Measurements from ENCODE around the gene ALX4.

ALX4 gene

GRCh38 chr11:44267750-44268613 lies 42.0 kb downstream of the ALX4 start:
- DNase-seq (ENCODE audit: low spot score) = no peak

GRCh38 chr11:44267006-44267749 lies 42.8 kb downstream of the ALX4 start:
- no peak for DNase-seq (ENCODE audit: low spot score)

DNA sequence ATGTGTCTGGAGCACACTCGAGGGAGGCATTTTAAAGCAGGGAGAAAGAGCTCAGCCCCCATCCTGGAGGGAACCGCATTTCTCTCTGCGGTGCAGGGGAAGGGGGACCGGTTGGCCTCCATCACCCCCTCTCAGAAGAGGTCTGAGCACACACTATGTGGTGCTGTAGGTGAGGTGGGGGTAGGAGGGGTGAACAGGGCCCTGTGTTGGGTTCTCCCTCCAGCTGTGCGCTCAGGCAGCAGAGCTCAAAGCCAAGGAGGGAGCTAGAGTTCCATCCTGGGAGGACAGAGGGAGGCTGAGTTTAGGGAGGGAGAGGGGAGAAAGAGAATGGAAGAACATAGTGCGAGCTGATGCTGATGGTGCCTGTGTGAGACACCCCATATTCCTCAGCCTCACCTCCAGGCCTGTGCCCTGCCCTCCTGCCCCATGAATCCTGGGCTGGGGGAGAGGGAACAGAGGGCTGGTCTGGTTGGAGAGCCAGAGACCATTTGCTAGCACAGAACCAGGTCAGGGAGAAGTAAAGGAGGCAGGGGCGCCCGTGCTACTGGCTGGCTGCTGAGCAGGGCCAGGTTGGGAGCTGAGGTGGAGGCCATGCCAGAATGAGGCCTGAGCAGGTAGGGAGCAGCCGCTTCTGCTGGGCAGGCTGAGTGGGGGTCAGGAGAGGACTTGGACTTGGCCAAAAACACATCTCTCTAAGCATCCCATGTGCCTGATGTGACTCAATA lies 43.7 kb downstream of the ALX4 start:
- DNase-seq (ENCODE audit: low spot score) = no peak

- no peak for DNase-seq (ENCODE audit: low spot score)
Measured at GRCh38 chr11:44264761-44265160, 45.2 kb downstream of the ALX4 start.

GRCh38 chr11:44264438-44264749 lies 45.5 kb downstream of the ALX4 start:
- DNase-seq (ENCODE audit: low spot score) = no peak

DNA sequence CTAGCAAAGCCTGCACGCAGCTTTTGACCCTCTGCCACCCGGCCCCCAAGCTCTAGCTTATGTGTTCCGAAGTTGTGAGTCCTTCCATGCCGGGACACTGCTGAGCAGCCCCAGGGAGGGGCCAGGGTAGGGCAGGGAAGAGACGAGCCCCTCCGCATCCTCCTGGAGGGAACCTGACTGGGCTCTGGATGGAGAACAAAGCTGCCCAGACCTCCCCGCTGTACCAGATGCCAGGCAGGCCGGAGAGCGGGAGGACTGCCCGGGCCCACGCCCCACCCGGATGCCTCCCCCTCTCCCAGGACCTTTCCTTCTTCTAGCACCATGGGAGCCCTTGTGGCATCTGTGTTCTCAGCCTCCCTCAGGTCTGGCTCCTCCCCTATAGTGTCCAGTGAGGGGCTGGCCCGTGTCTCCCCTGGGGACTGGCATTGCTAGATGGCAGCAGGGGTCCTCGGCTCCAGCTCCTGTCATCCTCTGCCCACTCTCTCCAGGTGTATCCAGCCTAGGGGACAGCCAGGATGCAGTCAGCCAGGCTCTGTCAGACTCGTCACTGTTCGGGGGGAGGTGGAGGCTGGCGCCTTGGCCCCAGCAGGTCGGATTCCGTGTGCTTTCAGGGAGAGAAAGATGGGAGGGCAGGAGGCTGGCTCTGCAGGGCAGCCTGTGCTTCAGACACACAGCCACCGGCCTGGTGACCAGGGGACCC lies 46.1 kb downstream of the ALX4 start:
- no peak for DNase-seq (ENCODE audit: low spot score)

GRCh38 chr11:44261800-44262591 lies 47.9 kb downstream of the ALX4 start:
- no peak for DNase-seq (ENCODE audit: low spot score)

DNA sequence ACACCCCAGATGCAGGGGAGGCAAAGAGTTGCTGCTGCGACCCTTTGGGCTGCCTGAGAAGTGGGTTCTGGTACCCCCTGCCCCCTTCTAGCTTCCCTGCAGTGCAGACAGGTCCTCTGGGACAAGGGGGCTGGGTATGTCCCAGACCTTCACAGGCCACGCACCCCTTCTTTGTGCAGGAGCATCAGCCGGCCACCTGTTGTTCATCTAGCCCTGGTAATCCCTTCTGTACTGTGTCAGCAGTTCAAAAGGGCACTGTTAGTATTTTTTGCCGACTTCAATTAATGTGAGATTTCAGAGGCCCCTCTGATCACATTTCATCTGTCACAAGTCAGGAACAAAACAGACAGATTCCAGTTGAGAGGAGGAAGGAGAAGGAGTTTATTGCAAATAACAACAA lies 49.9 kb downstream of the ALX4 start:
- DNase-seq (ENCODE audit: low spot score) = no peak

- DNase-seq (ENCODE audit: low spot score) = no peak
Measured at GRCh38 chr11:44258839-44259420, 51.0 kb downstream of the ALX4 start.

GRCh38 chr11:44258190-44258489 lies 51.8 kb downstream of the ALX4 start:
- DNase-seq (ENCODE audit: low spot score) = no peak

GRCh38 chr11:44257338-44258189 lies 52.4 kb downstream of the ALX4 start:
- no peak for DNase-seq (ENCODE audit: low spot score)

DNA sequence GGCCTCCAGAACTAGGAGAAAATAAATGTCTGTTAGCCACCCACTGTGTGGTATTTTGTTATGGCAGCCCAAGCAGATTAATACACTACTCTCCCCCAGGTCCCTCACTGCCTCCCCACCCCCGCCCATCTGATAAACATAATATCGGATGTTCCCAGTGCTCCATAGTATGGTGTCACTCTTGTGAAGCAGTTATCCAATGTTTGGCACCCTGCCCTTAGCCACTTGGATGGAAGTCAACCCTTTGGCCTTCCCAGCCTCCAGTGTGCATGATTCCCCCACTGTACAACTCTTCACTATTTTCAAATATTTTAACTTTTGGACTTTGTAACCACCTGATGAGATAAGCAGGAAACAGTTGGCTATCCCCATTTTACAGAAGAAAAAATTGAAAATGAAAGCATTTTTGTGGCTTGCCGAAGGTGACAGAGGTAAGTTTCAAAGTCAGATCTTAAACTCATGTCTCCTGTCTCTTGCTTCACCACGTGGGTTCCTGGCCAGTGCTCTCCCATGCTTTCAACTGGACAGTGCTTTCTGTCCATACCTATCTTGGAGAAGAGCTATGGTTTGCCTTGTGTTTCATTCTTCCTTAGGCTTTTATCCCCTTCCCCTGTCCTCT lies 53.2 kb downstream of the ALX4 start:
- DNase-seq (ENCODE audit: low spot score) = no peak

- DNase-seq (ENCODE audit: low spot score) = no peak
Measured at GRCh38 chr11:44255406-44256071, 54.4 kb downstream of the ALX4 start.

DNA sequence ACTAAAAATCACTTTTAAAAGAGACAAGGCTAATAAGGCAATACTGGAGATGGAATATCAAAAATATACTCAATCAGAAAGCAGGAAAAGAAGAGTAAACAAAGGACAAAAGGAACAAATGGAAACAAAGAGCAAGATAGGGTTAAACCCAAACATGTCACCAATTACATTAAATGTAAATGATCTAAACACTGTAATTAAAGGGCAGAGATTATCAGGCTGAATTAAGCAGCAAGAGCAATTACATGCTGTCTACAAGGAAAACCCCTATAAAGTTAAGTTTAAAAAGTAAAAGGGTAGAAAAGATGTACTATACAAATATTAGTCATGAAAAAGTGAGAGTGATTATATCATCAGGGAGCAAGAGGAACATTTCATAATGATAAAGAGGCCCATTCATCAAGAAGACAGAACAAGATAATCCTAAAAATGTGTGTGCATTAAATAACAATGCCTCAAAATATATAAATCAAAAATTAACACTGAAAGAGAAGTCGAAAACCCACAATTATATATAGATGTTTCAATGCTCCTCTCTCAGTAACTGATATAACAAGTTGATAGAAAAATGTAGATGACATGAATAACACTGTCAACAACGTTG lies 56.8 kb downstream of the ALX4 start:
- no peak for DNase-seq (ENCODE audit: low spot score)

DNA sequence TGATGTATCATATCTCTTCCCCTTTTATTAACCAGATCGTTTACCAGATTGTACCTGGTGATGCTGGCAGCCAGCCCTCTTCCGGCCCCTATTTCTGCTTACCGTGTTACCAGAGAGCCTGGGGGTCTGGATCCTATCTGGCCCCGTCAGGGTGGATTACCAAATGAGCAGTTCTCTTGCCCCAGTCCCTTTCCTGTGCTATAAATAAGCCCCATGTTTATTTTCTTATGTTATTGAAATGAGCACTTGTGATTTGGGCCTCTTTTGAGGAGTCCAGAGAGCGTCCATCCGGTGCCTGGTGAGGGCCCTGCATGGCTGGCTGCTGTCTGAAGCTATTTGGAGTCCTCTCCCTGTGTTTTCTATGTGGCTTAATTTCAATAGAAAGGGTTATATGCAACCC lies 59.5 kb downstream of the ALX4 start:
- no peak for DNase-seq (ENCODE audit: low spot score)

GRCh38 chr11:44248109-44248508 lies 61.8 kb downstream of the ALX4 start:
- no peak for DNase-seq (ENCODE audit: low spot score)

GRCh38 chr11:44247508-44247907 lies 62.4 kb downstream of the ALX4 start:
- no peak for DNase-seq (ENCODE audit: low spot score)

DNA sequence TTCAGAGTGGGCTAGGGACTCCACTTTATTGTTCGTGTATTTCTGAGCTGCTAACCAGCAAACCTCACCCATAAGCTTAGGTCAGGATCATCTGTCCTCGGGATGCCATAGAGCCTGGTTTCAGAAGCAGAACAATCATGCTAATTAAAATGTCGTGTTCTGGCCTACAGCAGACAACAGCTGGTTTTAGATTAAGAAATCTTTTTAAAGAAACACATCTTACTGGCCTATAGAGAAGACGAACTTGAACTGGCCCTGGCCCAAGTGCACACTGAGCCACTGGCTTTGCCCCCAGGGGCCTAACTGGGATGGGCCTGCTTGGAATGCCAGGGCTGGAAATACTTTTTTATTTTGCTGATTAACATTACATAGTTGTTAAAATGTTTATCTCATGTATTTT lies 63.2 kb downstream of the ALX4 start:
- DNase-seq (ENCODE audit: low spot score) = no peak
